SK-N-SH (cell line): ENCODE measurements around the gene COL4A4. TPM values are rescaled to one million over a fixed set of nuclear protein-coding genes. Genes with fewer than 3 reads are reported as not detected.

Source experiments
- CTCF ChIA-PET: fragments of 300-600, 350-600 bp; formaldehyde crosslinking; extraction: SDS; loops from one replicate; lab custom pipeline; 2021; lab: Yijun Ruan, JAX
- POLR2A ChIA-PET: fragments of 350-600 bp; sonication (Branson Sonifier 250); formaldehyde crosslinking; extraction: SDS; loops from one replicate; lab custom pipeline; 2020; ENCODE audit warnings: antibody characterized with exemption, inconsistent platforms; lab: Yijun Ruan, JAX
- DNase-seq: peaks from one replicate; pipeline ENCODE4 v3.0.0; 2012
- H2AFZ ChIP-seq: fragments of 200-600 bp; sonication (generic); 2 replicates; pipeline ENCODE4 v1.8.1; 2016; ENCODE audit warnings: antibody characterized with exemption, mild to moderate bottlenecking, low read depth
- H3F3A ChIP-seq: fragments of 200-600 bp; sonication (generic); replicated peaks from 2 replicates; pipeline ENCODE3; 2016; ENCODE audit warnings: antibody characterized with exemption, mild to moderate bottlenecking; ENCODE audit not compliant: insufficient read depth
- H3K27ac ChIP-seq, 2 experiments: fragments of 200-500 bp in 1 of 2; fragments of 200-600 bp in 1 of 2; sonication (Bioruptor generic) in 1 of 2; sonication (generic), shearing (Covaris generic) in 1 of 2; 2 replicates each; pipeline versions ENCODE4 v1.5.1 to v1.6.1; 2014 to 2016; ENCODE audit warnings: low read depth in 2 of 2, inconsistent platforms in 1 of 2, low read length in 1 of 2, mild to moderate bottlenecking in 1 of 2, mixed read lengths in 1 of 2
- H3K27me3 ChIP-seq: fragments of 200-600 bp; sonication (generic), shearing (Covaris generic); 2 replicates; pipeline ENCODE4 v1.6.1; 2016; ENCODE audit warnings: mixed run types; ENCODE audit not compliant: insufficient read depth
- H3K36me3 ChIP-seq, 2 experiments: fragments of 200-500 bp in 1 of 2; fragments of 200-600 bp in 1 of 2; sonication (Bioruptor generic) in 1 of 2; sonication (generic) in 1 of 2; replicated peaks in 1 of 2; 2 replicates each; pipeline versions ENCODE3 to v1.5.1; 2014 to 2016; ENCODE audit warnings: low read length in 1 of 2, mild to moderate bottlenecking in 1 of 2; ENCODE audit not compliant: insufficient read depth in 2 of 2, control insufficient read depth in 1 of 2
- H3K4me1 ChIP-seq, 2 experiments: fragments of 200-500 bp in 1 of 2; fragments of 200-600 bp in 1 of 2; sonication (Bioruptor generic) in 1 of 2; sonication (generic), shearing (Covaris generic) in 1 of 2; 2 replicates each; pipeline versions ENCODE4 v1.5.1 to v1.6.1; 2014 to 2016; ENCODE audit warnings: low read depth in 1 of 2, low read length in 1 of 2, mixed run types in 1 of 2; ENCODE audit not compliant: insufficient read depth in 2 of 2, control insufficient read depth in 1 of 2
- H3K4me2 ChIP-seq: fragments of 200-600 bp; sonication (generic), shearing (Covaris generic); 2 replicates; pipeline ENCODE4 v1.6.1; 2017; ENCODE audit warnings: mixed run types
- H3K4me3 ChIP-seq, 2 experiments: fragments of 200-500 bp in 1 of 2; fragments of 200-600 bp in 1 of 2; sonication (Bioruptor generic) in 1 of 2; sonication (generic), shearing (Covaris generic) in 1 of 2; 2 replicates each; pipeline versions ENCODE4 v1.5.1 to v1.8.1; 2014 to 2016; ENCODE audit warnings: low read depth in 2 of 2, inconsistent platforms in 1 of 2, low read length in 1 of 2, mild to moderate bottlenecking in 1 of 2, mixed read lengths in 1 of 2, moderate library complexity in 1 of 2
- H3K79me2 ChIP-seq: fragments of 200-600 bp; sonication (generic); 2 replicates; pipeline ENCODE4 v1.8.1; 2017; ENCODE audit warnings: mild to moderate bottlenecking; ENCODE audit not compliant: insufficient read depth
- H3K9ac ChIP-seq: fragments of 200-600 bp; sonication (generic); 2 replicates; pipeline ENCODE4 v1.6.1; 2017; ENCODE audit warnings: mixed run types
- H3K9me2 ChIP-seq: fragments of 200-600 bp; sonication (generic); 2 replicates; pipeline ENCODE4 v1.6.1; 2017; ENCODE audit warnings: mixed run types
- H3K9me3 ChIP-seq: fragments of 200-600 bp; sonication (generic); 2 replicates; pipeline ENCODE4 v1.6.1; 2017; ENCODE audit warnings: mixed run types, mild to moderate bottlenecking, moderate library complexity
- H4K20me1 ChIP-seq: fragments of 200-600 bp; sonication (generic); 2 replicates; pipeline ENCODE4 v1.6.1; 2017; ENCODE audit warnings: mild to moderate bottlenecking, mixed run types; ENCODE audit not compliant: insufficient read depth
- EZH2phosphoT487 ChIP-seq: fragments of 200-600 bp; sonication (generic); IDR thresholded peaks from 2 replicates; pipeline ENCODE4 v1.6.1; 2017; ENCODE audit warnings: low read depth, mixed run types, mild to moderate bottlenecking, antibody characterized with exemption, moderate library complexity, borderline replicate concordance
- FOXM1 ChIP-seq: IDR thresholded peaks from 2 replicates; pipeline ENCODE4 v1.4.0; 2012; ENCODE audit warnings: low read depth, mild to moderate bottlenecking
- GABPA ChIP-seq: IDR thresholded peaks from 2 replicates; pipeline ENCODE4 v1.4.0; 2012; ENCODE audit warnings: low read depth, mild to moderate bottlenecking
- MEF2A ChIP-seq: IDR thresholded peaks from 2 replicates; pipeline ENCODE4 v1.4.0; 2012; ENCODE audit warnings: low read depth, borderline replicate concordance
- MXI1 ChIP-seq: IDR thresholded peaks from 2 replicates; pipeline ENCODE4 v1.6.1; 2012; ENCODE audit warnings: mild to moderate bottlenecking, low read depth, low read length, improper control_type of control experiment
- NFIC ChIP-seq: IDR thresholded peaks from 2 replicates; pipeline ENCODE4 v1.4.0; 2012; ENCODE audit warnings: borderline replicate concordance
- NRF1 ChIP-seq: IDR thresholded peaks from 2 replicates; pipeline ENCODE4 v1.6.1; 2012; ENCODE audit warnings: low read depth, mild to moderate bottlenecking, low read length
- RAD21 ChIP-seq: IDR thresholded peaks from 2 replicates; pipeline ENCODE4 v1.6.1; 2012; ENCODE audit warnings: mild to moderate bottlenecking, low read length
- RCOR1 ChIP-seq: fragments of 150-350 bp; IDR thresholded peaks from 2 replicates; pipeline ENCODE4 v1.6.1; 2017; ENCODE audit warnings: antibody characterized with exemption, low read length
- REST ChIP-seq: IDR thresholded peaks from 2 replicates; pipeline ENCODE4 v1.6.1; 2012; ENCODE audit warnings: mild to moderate bottlenecking, low read depth, low read length, moderate library complexity
- RFX5 ChIP-seq: IDR thresholded peaks from 2 replicates; pipeline ENCODE4 v1.6.1; 2012; ENCODE audit warnings: mild to moderate bottlenecking, improper control_type of control experiment, low read length
- TCF12 ChIP-seq: IDR thresholded peaks from 2 replicates; pipeline ENCODE4 v1.4.0; 2012
- USF1 ChIP-seq: IDR thresholded peaks from 2 replicates; pipeline ENCODE4 v1.4.0; 2012; ENCODE audit warnings: low read depth, borderline replicate concordance
- ZBTB33 ChIP-seq: IDR thresholded peaks from 2 replicates; pipeline ENCODE4 v1.4.0; 2012; ENCODE audit warnings: low read depth, borderline replicate concordance
- WGBS: methylation state at CpG from one replicate; pipeline ENCODE4 v1.1.6; 2017; ENCODE audit warnings: low lambda C conversion rate; 5-methylcytosine and 5-hydroxymethylcytosine counted together
- polyA plus RNA-seq, 3 experiments: library from polyadenylated mRNA; depleted of rRNA; stranded (reverse); fragments of >200 nt; gene quantifications; 2 replicates each; pipeline ENCODE4 v1.2.3, GENCODE V29; 2012

COL4A4 gene
- polyA plus RNA-seq, 1 of the 3 experiments (the other 2 are of a cell fraction) = not detected

- TF ChIP-seq REST = no peak
- TF ChIP-seq FOXM1 = no peak
- TF ChIP-seq GABPA = no peak
- TF ChIP-seq RCOR1 = no peak
- TF ChIP-seq NFIC = no peak
- TF ChIP-seq MXI1 = no peak
- TF ChIP-seq NRF1 = no peak
- no peak for TF ChIP-seq ZBTB33
- no peak for TF ChIP-seq TCF12
- TF ChIP-seq RFX5 = no peak
- TF ChIP-seq USF1 = no peak
- TF ChIP-seq RAD21 = no peak
- no peak for TF ChIP-seq EZH2phosphoT487
- TF ChIP-seq MEF2A = no peak
- Histone ChIP-seq H3K27ac (no peak overlapping the region), H3F3A (no peaks in the 10 kb centered on the region), H3K4me1 (no peaks in the 10 kb centered on the region; a peak in 1 of 4 replicates), H3K9me2 (no peaks in the 10 kb centered on the region), H3K9ac (no peak overlapping the region), H3K36me3 (no peaks in the 10 kb centered on the region), H2AFZ (no peak overlapping the region), H3K4me3 (no peak overlapping the region), H4K20me1 (no peaks in the 10 kb centered on the region), H3K27me3 (peaks cover 12% of the 10 kb centered on the region; the same call in 1 of the 2 replicates), H3K4me2 (no peak overlapping the region), H3K79me2 (no peaks in the 10 kb centered on the region), H3K9me3 (no peaks in the 10 kb centered on the region)
- DNase-seq = no peak
- WGBS = 46% methylated on average over 8 of the region's 8 CpGs
- CTCF ChIA-PET = interaction anchor here (1.2 kb wide), 1 partner anchor 111 kb away, joined by 9 read pairs; no protein-coding TSS in a partner anchor
- POLR2A ChIA-PET = no interaction called here
Observed at GRCh38 chr2:227127201-227127600, 36.8 kb downstream of the COL4A4 start.
